Esophagus (tissue), 2 donors: ENCODE results near the gene GALNT18. TPM values are rescaled to one million over a fixed set of nuclear protein-coding genes. Genes with fewer than 3 reads are reported as not detected.

ENCODE experiments used
- H3K27ac ChIP-seq, 2 donors: one replicate each; pipeline ENCODE4 v1.5.1; 2013; ENCODE audit warnings: low read depth in 2 of 2, mild to moderate bottlenecking in 2 of 2, inconsistent platforms in 1 of 2, low read length in 1 of 2, moderate library complexity in 1 of 2
- H3K27me3 ChIP-seq, 2 donors: one replicate each; pipeline ENCODE4 v1.6.1; 2013; ENCODE audit warnings: low read length in 2 of 2, control low read depth in 1 of 2, mild to moderate bottlenecking in 1 of 2; ENCODE audit not compliant: insufficient read depth in 2 of 2, control insufficient read depth in 1 of 2
- H3K36me3 ChIP-seq, 2 donors: one replicate each; pipeline ENCODE4 v1.6.1; 2013; ENCODE audit warnings: low read length in 1 of 2; ENCODE audit not compliant: control insufficient read depth in 2 of 2, insufficient read depth in 2 of 2
- H3K4me1 ChIP-seq, 2 donors: one replicate each; pipeline ENCODE4 v1.6.1; 2013; ENCODE audit warnings: low read length in 1 of 2; ENCODE audit not compliant: control insufficient read depth in 2 of 2, insufficient read depth in 2 of 2
- H3K4me3 ChIP-seq, 2 donors: one replicate each; pipeline ENCODE4 v1.5.1; 2013; ENCODE audit warnings: low read length in 2 of 2, mild to moderate bottlenecking in 2 of 2, low read depth in 1 of 2, moderate library complexity in 1 of 2
- H3K9me3 ChIP-seq, 2 donors: one replicate each; pipeline ENCODE4 v1.6.1; 2013; ENCODE audit warnings: mild to moderate bottlenecking in 2 of 2, low read depth in 1 of 2, low read length in 1 of 2, moderate library complexity in 1 of 2; ENCODE audit not compliant: control insufficient read depth in 2 of 2, insufficient read depth in 1 of 2
- WGBS, 2 donors: extraction: QIAGEN DNeasy Blood & Tissue Kit; methylation state at CpG; one replicate each; pipeline ENCODE4 v1.1.7; 2013; 5-methylcytosine and 5-hydroxymethylcytosine counted together
- polyA plus RNA-seq, 2 donors: library from polyadenylated mRNA; stranded (reverse); fragments of 200-250 nt; gene quantifications; one replicate each; pipeline ENCODE4 v1.2.3, GENCODE V29; 2013
- donor health status: healthy with polysubstance abuse.
- donor health status: Bipolar disorder and iron deficiency.

The GALNT18 gene
- polyA plus RNA-seq, 2 donors = 2.2 to 5.8 TPM

DNA sequence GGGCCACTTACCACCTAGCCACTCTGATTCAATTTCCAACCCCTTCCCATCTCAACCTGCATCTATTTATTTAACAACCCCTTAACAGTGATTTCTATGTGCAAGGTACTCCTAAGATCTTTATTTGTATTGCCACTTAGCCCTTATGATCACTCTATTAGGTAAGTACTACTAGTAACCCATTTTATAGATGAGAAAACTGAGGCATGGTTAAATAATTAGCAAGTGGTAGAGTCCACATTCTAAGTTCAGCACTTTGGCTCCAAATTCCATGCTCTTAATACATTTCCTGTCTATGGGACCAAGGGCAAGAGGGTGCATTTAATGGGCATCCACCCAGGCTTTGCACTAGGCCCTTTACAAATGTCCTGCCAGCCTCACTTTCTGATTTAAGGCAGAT is 230.6 kb downstream of the GALNT18 start:
- no peak overlapping the region for H3K27ac ChIP-seq
- no peaks in the 10 kb centered on the region for H3K36me3 ChIP-seq
- no peak overlapping the region for H3K4me3 ChIP-seq
- no peaks in the 10 kb centered on the region for H3K4me1 ChIP-seq
- H3K27me3 ChIP-seq = no peaks in the 10 kb centered on the region
- H3K9me3 ChIP-seq = no peaks in the 10 kb centered on the region

DNA sequence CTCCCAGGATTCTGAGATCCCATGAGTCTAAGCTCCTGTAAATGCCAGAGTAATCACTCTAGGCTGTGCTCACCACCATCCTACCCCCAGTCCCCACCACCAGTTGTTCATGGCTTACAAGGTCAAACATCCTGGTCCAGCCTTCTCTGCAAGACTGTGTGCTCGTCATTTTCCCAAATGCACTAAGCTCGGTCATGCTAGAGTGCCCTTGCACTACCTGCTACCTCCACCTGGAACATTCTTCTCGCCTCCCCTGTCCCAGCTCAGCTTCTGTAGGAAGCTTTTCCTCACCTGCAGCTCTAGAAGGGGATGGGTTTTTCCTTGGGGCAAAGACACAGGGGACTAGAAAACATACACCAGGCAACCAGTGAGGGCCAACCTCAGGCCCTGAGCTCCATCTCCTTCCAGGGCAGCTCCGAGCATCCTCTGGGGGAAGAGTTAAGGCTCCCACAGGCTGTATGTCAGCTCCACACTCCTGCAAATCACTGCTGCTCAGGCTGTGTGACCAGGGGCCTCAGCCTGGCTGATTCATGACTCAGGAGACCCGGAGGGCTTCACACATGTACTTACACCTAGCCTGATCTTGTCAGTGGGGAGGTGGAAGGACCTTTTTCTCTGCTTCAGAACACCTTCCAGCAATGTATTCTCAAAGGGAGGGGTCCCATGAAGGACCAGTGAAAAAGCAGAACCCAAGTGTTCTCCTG is 231.6 kb downstream of the GALNT18 start:
- H3K9me3 ChIP-seq = no peaks in the 10 kb centered on the region
- no peaks in the 10 kb centered on the region for H3K4me1 ChIP-seq
- H3K4me3 ChIP-seq = no peak overlapping the region
- WGBS, 2 donors = 91 to 95% methylated on average over 5 of the region's 5 CpGs
- H3K36me3 ChIP-seq = no peaks in the 10 kb centered on the region
- H3K27me3 ChIP-seq = no peaks in the 10 kb centered on the region
- no peak overlapping the region for H3K27ac ChIP-seq

DNA sequence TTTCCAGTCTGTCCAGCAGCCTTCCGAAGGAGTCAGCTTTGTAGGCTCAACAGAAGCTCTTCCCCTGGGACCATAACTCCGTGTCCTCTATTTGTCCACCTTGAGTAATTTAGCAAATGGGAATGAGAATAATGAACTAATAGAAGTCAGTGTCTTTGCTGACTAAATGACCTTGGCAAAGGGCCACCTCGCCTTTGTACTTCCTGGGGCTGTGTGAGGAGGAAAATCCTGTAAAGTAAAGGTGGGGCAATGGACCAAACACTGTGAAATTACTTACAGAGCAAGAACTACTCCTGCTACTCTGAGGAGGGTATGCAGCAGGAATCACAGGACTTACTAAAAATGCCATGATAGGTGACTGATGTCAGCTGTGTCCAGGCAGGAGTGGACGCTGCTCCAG is 232.6 kb downstream of the GALNT18 start:
- H3K36me3 ChIP-seq = no peaks in the 10 kb centered on the region
- H3K27ac ChIP-seq = no peak overlapping the region
- WGBS, 2 donors = 65 to 75% methylated on average over 4 of the region's 4 CpGs
- H3K4me1 ChIP-seq = no peaks in the 10 kb centered on the region
- H3K27me3 ChIP-seq = no peaks in the 10 kb centered on the region
- H3K9me3 ChIP-seq = no peaks in the 10 kb centered on the region
- no peak overlapping the region for H3K4me3 ChIP-seq

DNA sequence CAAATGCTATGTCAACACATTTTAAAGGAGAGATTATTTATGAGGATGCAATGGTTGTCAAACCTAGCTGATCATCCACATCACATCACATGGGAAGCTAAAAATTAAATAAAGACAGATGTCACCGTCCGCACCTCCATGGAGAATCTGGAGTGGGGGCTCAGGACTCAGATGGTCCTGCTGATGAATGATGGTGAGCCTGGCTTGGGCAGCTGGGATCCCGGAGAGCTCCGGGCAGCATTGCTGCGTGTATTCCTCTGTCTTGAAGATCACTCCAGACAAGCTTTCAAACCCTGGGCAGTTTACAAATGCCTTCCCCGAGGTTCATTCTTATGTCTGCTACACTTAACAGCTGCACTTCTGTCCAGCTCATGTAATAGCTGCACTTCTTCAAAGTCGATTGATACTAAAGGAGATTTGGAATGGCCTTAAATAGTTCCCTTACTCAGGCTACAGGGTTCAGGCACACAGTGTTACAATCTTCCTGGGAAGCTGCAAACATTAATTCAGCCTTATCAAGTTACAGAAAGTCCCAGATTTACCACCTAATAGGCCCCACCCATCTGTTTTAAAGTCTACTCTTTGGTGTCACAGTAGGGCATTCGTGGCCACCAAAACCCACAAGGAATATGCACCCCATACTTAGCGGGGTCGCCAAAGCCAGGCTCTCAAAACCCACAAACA is 234.0 kb downstream of the GALNT18 start:
- no peaks in the 10 kb centered on the region for H3K36me3 ChIP-seq
- WGBS, 2 donors = 80 to 82% methylated on average over 10 of the region's 10 CpGs
- no peaks in the 10 kb centered on the region for H3K4me1 ChIP-seq
- H3K9me3 ChIP-seq = no peaks in the 10 kb centered on the region
- no peak overlapping the region for H3K4me3 ChIP-seq
- H3K27me3 ChIP-seq = no peaks in the 10 kb centered on the region
- H3K27ac ChIP-seq = no peak overlapping the region

DNA sequence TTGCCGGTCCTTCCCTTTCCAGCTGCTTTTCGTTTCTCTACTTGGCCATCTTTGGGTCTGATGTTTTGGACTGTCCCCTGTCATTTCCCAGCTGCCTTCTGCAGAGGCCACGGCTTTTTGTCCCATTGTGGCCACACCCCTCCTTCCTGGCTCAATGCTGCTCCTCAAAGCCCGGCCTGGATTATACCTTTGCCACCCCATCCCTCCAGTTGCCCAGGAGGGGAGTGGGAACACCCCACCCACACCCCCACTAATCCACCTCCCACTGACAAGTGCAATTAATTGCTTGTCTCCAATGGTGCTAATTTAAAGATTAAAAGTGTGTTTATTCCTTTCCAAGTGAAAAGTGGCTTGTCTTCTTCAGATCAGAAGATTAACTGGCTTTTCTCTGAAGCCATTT is 234.6 kb downstream of the GALNT18 start:
- whole genome bisulfite sequencing, 2 donors = 56 to 66% methylated on average over 4 of the region's 4 CpGs
- H3K4me3 ChIP-seq = no peak overlapping the region
- H3K27ac ChIP-seq = no peak overlapping the region
- H3K27me3 ChIP-seq = no peaks in the 10 kb centered on the region
- H3K4me1 ChIP-seq = no peaks in the 10 kb centered on the region
- H3K9me3 ChIP-seq = no peaks in the 10 kb centered on the region
- no peaks in the 10 kb centered on the region for H3K36me3 ChIP-seq

DNA sequence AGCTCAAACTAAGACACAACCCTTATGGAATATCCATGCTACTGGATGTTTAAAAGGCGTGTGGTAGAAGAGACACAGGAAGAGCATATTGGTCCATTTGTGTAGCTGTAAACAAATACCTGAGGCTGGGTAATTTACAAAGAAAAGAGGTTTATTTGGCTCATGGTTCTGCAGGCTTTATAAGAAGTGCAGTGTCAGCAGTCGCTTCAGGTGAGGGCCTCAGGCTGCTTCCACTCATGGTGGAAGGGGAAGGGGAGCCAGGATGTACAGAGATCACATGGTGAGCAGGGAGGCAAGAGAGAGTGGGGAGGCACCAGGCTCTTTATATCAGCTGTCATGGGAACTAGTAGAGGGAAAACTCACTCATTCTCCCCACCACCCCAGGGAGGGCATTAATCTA is 237.0 kb downstream of the GALNT18 start:
- no peaks in the 10 kb centered on the region for H3K36me3 ChIP-seq
- no peaks in the 10 kb centered on the region for H3K4me1 ChIP-seq
- H3K4me3 ChIP-seq = no peak overlapping the region
- H3K27me3 ChIP-seq = no peaks in the 10 kb centered on the region
- WGBS, 2 donors = 93 to 100% methylated on average over 2 of the region's 2 CpGs
- H3K9me3 ChIP-seq = no peaks in the 10 kb centered on the region
- no peak overlapping the region for H3K27ac ChIP-seq

DNA sequence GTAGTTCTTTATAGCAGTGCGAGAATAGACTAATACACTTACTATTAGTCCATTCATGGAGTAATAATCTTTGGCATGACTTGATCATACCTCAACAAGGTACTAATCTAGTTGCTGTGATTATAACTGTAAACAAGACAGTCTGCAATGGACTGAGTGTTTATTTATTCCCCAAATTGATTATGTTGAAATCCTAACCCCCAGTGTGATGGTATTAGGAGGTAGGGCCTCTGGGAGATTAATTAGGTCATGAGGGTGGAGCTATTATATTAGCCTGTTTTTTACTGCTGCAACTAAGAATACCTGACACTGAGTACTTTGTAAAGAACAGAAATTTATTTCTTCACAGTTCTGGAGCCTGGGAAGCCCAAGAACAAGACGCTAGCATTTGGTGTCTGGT is 237.8 kb downstream of the GALNT18 start:
- Histone ChIP-seq H3K36me3 (no peaks in the 10 kb centered on the region), H3K27me3 (no peaks in the 10 kb centered on the region), H3K4me1 (no peaks in the 10 kb centered on the region), H3K4me3 (no peak overlapping the region), H3K9me3 (no peaks in the 10 kb centered on the region), H3K27ac (no peak overlapping the region)
- WGBS, 2 donors = 96 to 98% methylated on average over 2 of the region's 2 CpGs

DNA sequence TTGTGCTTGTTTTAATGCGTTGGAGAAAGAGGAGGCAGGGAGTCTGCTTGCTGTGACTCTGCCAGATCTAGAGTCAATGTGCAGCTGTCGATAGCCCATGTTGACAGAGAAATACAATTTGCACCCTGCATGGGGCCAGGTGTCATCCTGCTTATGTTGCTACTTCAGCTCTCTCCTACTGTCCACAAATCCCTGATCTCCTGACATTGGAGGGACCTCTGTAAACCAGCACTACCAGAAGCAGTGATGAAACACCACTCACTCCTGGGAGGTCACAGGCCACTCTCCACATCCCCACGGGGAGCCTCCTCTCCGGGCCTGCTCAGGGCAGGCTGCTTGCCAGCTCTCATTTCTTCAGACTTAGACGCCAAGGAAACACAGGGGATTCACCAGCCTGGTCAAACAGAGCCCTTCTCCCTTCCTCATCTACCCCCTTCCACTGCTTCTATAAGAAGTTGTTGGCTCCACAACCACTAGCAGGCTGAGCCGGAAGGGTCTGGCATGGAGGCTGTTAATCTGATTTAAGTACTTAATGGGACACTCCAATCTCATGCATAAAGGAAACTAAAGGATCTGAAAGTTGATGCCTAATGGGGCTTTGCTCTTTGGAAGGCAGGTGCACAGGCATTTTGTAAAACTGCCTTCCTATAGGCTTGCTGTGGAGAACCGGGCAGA is 238.8 kb downstream of the GALNT18 start:
- H3K4me1 ChIP-seq = no peaks in the 10 kb centered on the region
- WGBS, 2 donors = 76 to 80% methylated on average over 7 of the region's 7 CpGs
- H3K9me3 ChIP-seq = no peaks in the 10 kb centered on the region

DNA sequence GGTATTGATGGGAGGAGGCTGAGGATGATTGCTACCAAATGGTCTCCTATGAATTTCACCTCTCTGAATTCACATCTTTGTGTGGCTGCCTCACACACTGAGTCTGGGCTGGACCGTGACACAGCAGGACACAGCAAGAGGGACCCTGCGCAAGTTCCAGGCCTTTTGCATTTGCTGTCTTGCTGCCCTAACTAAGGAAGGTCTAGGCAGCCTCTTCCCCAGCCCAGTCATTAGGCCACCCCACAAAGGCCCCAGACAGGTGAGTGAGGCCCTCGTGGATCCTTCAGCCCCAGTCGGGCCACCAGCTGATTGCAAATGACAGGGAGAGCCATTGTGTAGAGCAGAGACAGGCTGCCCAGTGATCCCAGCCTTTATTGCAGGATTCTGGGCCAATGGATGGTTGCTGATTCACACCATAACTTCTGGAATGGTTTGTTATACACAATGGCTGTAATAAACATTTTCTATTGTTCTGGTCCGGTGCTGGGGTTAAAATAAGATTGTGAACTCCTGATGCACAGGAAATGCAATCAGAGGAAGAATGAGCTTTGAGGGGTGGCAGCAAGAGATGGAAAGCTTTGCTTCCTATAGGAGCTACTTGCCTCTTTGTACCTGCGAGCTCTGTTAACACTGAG is 240.2 kb downstream of the GALNT18 start:
- no peaks in the 10 kb centered on the region for H3K27me3 ChIP-seq
- no peaks in the 10 kb centered on the region for H3K4me1 ChIP-seq
- no peaks in the 10 kb centered on the region for H3K9me3 ChIP-seq
- H3K4me3 ChIP-seq = no peak overlapping the region
- peaks cover 0 to 2% of the 10 kb centered on the region in 2 donors for H3K36me3 ChIP-seq
- H3K27ac ChIP-seq = no peak overlapping the region
- WGBS, 2 donors = 78 to 86% methylated on average over 6 of the region's 6 CpGs

More for the DNA sequence above, 238.8 kb downstream of the GALNT18 start:
- H3K4me3 ChIP-seq = no peak overlapping the region
- no peak overlapping the region for H3K27ac ChIP-seq
- H3K27me3 ChIP-seq = no peaks in the 10 kb centered on the region
- H3K36me3 ChIP-seq = no peaks in the 10 kb centered on the region
